Right atrium auricular region (tissue), 2 donors: Measurements from ENCODE around the gene IRAK3. TPM values are rescaled to one million over a fixed set of nuclear protein-coding genes. Genes with fewer than 3 reads are reported as not detected.
"Not testable (repeated sequence)": the region's sequence is repeated elsewhere in the genome, so short reads cannot be mapped to it uniquely, and the experiment has no call there.

Experiments
- DNase-seq: peaks from one replicate; pipeline ENCODE4 v3.0.0-alpha.2; 2019; ENCODE audit warnings: low spot score
- H3K27ac ChIP-seq, 2 donors: fragments of 200-600 bp; sonication (generic); 1 replicate in 1 of 2; 2 replicates in 1 of 2; pipeline ENCODE4 v1.5.1; 2016 to 2019
- H3K27me3 ChIP-seq, 2 donors: fragments of 200-600 bp; sonication (generic); one replicate each; pipeline versions ENCODE4 v1.5.1 to v1.6.0; 2017 to 2019
- H3K36me3 ChIP-seq: fragments of 200-600 bp; sonication (generic); one replicate; pipeline ENCODE4 v1.5.1; 2016
- H3K4me1 ChIP-seq, 2 donors: fragments of 200-600 bp; sonication (generic); one replicate each; pipeline versions ENCODE4 v1.5.1 to v1.6.0; 2017 to 2019
- H3K4me3 ChIP-seq, 2 donors: fragments of 200-600 bp; sonication (generic); 1 replicate in 1 of 2; 2 replicates in 1 of 2; pipeline ENCODE4 v1.5.1; 2017 to 2019; ENCODE audit warnings: mild to moderate bottlenecking in 1 of 2, moderate library complexity in 1 of 2
- H3K9me3 ChIP-seq, 2 donors: fragments of 200-600 bp; sonication (generic); one replicate each; pipeline ENCODE4 v1.5.1; 2019
- total RNA-seq, 2 donors: library from RNA; depleted of rRNA; stranded (reverse); fragments of >200 nt; gene quantifications; one replicate each; pipeline ENCODE4 v1.1.0, GENCODE V29; 2016
- TF ChIP-seq, protein P1 (sequence below), 2 donors: fragments of 200-600 bp; sonication (generic); IDR thresholded peaks; one replicate each; pipeline ENCODE4 v1.5.1; 2019; ENCODE audit warnings: antibody characterized with exemption in 2 of 2

Gene IRAK3
- total RNA-seq, 2 donors from 2014 or later, result 12.3 to 15.8 TPM

DNA sequence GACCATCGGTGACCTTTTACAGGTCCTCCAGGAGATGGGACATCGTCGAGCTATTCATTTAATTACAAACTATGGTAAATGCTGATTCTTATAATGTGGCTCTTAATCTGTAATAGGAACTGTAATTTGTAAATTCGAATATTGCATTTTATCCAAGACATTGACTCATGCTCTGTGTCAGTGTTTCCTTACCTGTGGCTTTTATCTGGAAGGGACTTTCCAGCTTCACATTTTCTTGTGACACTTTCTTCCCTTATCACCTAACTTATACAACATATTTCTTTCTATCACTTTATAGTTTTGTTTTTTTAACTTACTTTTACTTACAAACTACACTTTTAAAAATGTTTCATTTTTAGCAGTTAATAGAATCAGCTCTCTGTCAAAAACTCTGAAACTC lies 14.8 kb downstream of the IRAK3 start:
- no peak for DNase-seq
- Histone ChIP-seq H3K4me3 (no peak overlapping the region), H3K9me3 (no peaks in the 10 kb centered on the region), H3K4me1 (peaks cover 0 to 7% of the 10 kb centered on the region in 2 donors), H3K36me3 (no peaks in the 10 kb centered on the region), H3K27ac (no peak overlapping the region), H3K27me3 (no peaks in the 10 kb centered on the region)
- TF ChIP-seq, protein P1, sequence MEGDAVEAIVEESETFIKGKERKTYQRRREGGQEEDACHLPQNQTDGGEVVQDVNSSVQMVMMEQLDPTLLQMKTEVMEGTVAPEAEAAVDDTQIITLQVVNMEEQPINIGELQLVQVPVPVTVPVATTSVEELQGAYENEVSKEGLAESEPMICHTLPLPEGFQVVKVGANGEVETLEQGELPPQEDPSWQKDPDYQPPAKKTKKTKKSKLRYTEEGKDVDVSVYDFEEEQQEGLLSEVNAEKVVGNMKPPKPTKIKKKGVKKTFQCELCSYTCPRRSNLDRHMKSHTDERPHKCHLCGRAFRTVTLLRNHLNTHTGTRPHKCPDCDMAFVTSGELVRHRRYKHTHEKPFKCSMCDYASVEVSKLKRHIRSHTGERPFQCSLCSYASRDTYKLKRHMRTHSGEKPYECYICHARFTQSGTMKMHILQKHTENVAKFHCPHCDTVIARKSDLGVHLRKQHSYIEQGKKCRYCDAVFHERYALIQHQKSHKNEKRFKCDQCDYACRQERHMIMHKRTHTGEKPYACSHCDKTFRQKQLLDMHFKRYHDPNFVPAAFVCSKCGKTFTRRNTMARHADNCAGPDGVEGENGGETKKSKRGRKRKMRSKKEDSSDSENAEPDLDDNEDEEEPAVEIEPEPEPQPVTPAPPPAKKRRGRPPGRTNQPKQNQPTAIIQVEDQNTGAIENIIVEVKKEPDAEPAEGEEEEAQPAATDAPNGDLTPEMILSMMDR (IDR thresholded peaks at IDR 0.05), result no peak

DNA sequence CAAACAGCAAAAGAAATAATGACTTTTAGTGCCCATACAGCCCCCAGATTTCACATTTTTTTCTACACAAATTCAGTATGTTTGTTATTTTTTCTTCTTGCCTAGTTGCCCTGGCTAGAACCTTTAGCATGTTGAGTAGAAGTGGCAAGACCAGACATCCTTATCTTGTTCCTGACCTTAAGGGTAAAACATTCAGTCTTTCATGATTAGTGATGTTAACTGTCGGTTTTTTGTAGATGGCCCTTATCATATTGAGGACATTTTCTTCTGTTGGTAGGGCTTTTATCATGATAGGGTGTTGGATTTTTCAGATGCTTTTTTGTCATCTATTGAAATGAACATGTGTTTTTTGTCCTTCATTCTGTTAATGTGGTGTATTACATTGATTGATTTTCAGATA lies 17.1 kb downstream of the IRAK3 start:
- Histone ChIP-seq H3K4me3 (no peak overlapping the region), H3K27ac (no peak overlapping the region), H3K27me3 (no peaks in the 10 kb centered on the region), H3K4me1 (no peaks in the 10 kb centered on the region), H3K36me3 (no peaks in the 10 kb centered on the region), H3K9me3 (no peaks in the 10 kb centered on the region)
- TF ChIP-seq, protein P1 (IDR thresholded peaks at IDR 0.05), result no peak
- no peak for DNase-seq

DNA sequence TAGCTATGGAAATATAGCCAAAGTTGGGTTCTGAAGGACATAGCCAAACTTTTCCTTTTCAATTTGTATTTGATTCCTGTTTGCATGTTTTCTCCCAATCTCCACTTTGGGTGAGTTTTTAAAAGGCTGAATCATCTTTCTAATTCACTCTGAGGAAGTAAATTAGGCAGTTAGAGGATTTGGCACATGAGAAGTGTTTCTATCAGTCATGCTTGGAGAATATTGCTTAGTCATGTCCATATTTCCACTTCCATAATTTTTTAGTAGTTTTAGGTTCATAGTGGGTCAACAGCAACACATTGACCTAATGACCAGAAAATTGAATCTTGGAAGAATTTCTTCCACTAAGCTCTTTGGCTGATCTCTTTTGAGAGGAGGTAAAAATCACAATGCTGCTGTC lies 21.8 kb downstream of the IRAK3 start:
- TF ChIP-seq, protein P1 (IDR thresholded peaks at IDR 0.05), result no peak
- no peak overlapping the region for H3K4me3 ChIP-seq
- H3K9me3 ChIP-seq, result no peaks in the 10 kb centered on the region
- peaks cover 15% of the 10 kb centered on the region for H3K36me3 ChIP-seq
- H3K27me3 ChIP-seq, result no peaks in the 10 kb centered on the region
- H3K4me1 ChIP-seq, result no peaks in the 10 kb centered on the region
- DNase-seq, result no peak
- no peak overlapping the region for H3K27ac ChIP-seq

DNA sequence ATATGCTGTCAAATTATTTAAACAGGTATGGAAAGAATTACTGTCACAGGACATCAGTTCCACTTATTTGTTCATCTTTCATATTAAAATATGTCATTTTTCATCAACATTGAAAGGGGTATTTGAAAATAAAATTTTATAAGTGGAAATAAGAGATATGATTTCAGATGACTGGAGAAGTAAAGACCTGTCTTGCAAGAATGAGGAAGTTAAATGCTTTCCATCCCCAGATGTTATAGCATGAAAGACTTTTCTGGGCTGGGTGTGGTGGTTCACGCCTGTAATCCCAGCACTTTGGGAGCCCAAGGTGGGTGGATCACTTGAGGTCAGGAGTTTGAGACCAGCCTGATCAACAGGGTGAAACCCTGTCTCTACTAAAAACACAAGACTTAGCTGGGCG lies 22.6 kb downstream of the IRAK3 start:
- not testable (repeated sequence) for DNase-seq, H3K27me3 ChIP-seq, H3K4me3 ChIP-seq, H3K27ac ChIP-seq, H3K4me1 ChIP-seq, H3K9me3 ChIP-seq
- peaks cover 15% of the 10 kb centered on the region for H3K36me3 ChIP-seq

DNA sequence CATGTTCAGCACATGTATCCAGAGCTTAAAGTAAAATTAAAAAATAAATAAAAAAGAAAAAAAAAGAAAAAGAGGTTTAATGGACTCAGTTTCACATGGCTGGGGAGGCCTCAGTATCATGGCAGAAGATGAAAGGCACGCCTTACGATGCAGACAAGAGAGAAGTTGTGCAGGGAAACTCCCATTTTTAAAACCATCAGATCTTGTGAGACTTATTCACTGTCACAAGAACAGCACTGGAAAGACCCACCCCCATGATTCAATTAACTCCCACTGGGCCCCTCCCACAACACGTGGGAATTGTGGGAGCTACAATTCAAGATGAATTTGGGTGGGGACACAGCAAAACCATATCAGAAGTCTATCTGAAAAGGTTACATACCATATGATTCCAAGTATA lies 24.0 kb downstream of the IRAK3 start:
- not testable (repeated sequence) for H3K27ac ChIP-seq, H3K4me3 ChIP-seq, DNase-seq, H3K9me3 ChIP-seq, H3K27me3 ChIP-seq, H3K4me1 ChIP-seq
- H3K36me3 ChIP-seq, result peaks cover 15% of the 10 kb centered on the region

DNA sequence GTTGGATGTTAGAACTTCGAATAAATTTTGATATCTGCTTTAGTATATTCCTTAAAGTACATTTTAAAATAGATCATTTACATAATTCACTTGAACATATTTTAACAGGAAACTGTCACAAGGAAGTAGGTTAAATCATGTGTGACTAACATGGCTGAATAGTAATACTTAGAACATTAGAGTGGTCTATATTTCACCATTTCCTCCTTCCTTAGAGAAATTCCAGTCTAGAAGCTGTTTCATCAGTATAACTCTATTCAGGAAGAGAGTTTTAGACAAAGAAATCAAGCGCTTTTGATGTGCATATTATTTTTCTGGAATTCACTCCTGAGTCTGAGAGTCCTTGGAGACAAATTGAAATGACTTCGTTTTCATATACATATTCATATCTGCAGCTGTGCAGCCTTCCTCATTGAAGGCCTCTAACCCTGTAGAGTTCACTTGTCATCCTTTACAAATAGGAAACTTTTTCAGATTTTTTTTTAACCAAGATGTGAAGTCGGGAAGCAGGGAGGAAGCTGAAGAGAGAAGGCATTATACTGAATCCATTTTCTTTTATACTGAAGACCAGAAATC lies 28.4 kb downstream of the IRAK3 start:
- H3K9me3 ChIP-seq, result peaks cover 0 to 10% of the 10 kb centered on the region in 2 donors
- TF ChIP-seq, protein P1 (IDR thresholded peaks at IDR 0.05), result no peak
- no peaks in the 10 kb centered on the region for H3K27me3 ChIP-seq
- no peak overlapping the region for H3K4me3 ChIP-seq
- no peak overlapping the region for H3K27ac ChIP-seq
- DNase-seq, result no peak
- peaks cover 9% of the 10 kb centered on the region for H3K36me3 ChIP-seq
- no peaks in the 10 kb centered on the region for H3K4me1 ChIP-seq

DNA sequence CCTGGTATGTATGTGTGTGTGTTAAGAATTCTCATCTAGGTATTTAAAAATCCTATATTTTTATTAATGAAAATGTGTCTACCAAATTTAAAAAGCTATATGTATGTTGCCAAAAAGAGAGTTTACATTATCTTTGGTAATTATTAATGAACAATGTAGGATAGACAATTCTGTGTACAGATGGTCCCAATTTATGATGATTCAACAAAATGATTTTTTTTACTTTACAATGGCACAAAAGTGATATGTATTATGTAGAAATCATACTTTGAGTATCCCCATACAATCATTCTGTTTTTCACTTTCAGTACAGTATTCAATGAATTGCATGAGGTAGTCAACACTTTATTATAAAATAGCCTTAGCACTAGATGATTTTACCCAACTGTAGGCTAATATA lies 39.4 kb downstream of the IRAK3 start:
- no peak overlapping the region for H3K4me3 ChIP-seq
- H3K9me3 ChIP-seq, result no peaks in the 10 kb centered on the region
- H3K4me1 ChIP-seq, result no peaks in the 10 kb centered on the region
- H3K36me3 ChIP-seq, result peaks cover 12% of the 10 kb centered on the region
- H3K27me3 ChIP-seq, result no peaks in the 10 kb centered on the region
- TF ChIP-seq, protein P1 (IDR thresholded peaks at IDR 0.05), result no peak
- no peak overlapping the region for H3K27ac ChIP-seq
- no peak for DNase-seq
